Retinal pigment epithelial cell (primary cell): Measurements from ENCODE around the gene ALDOA.
A peak's percentile ranks its signal among the peaks of the same experiment; 100 is the strongest.

ENCODE experiments used
- DNase-seq: peaks from one replicate; pipeline ENCODE4 v3.0.0-alpha.2; 2010; ENCODE audit warnings: low read depth
- H3K4me3 ChIP-seq: 2 replicates; pipeline ENCODE4 v1.5.1; 2011; ENCODE audit warnings: mild to moderate bottlenecking, low read length, control low read depth, moderate library complexity
- CTCF ChIP-seq: conservative IDR thresholded peaks from 2 replicates; pipeline ENCODE4 v1.5.1; 2011; ENCODE audit warnings: low read depth, low read length, control low read depth, inconsistent platforms

ALDOA gene

GRCh38 chr16:30096862-30097563, 31.5 kb downstream of the ALDOA start:
- no peak for DNase-seq
- no peak overlapping the region for H3K4me3 ChIP-seq
- no peak for TF ChIP-seq CTCF

GRCh38 chr16:30104090-30104489, 38.5 kb downstream of the ALDOA start:
- no peak overlapping the region for H3K4me3 ChIP-seq
- TF ChIP-seq CTCF = no peak
- DNase-seq = no peak

GRCh38 chr16:30104492-30104891, 38.9 kb downstream of the ALDOA start:
- no peak for TF ChIP-seq CTCF
- DNase-seq = no peak
- H3K4me3 ChIP-seq = no peak overlapping the region

- no peak overlapping the region for H3K4me3 ChIP-seq
- TF ChIP-seq CTCF = no peak
- DNase-seq = no peak
Measured at GRCh38 chr16:30108059-30108850, 42.7 kb downstream of the ALDOA start.

GRCh38 chr16:30110661-30111060, 45.1 kb downstream of the ALDOA start:
- DNase-seq = no peak
- no peak for TF ChIP-seq CTCF
- H3K4me3 ChIP-seq = no peak overlapping the region

- DNase-seq = no peak
- H3K4me3 ChIP-seq = no peak overlapping the region
- TF ChIP-seq CTCF = peak; percentile 60
Measured at GRCh38 chr16:30112197-30113030, 46.9 kb downstream of the ALDOA start.
